Measurements from ENCODE around the gene KRT10. TPM values are rescaled to one million over a fixed set of nuclear protein-coding genes. Genes with fewer than 3 reads are reported as not detected.

Gene KRT10
- polyA plus RNA-seq, 1 donor (not counting 4 experiments of a cell fraction or from before 2014, with no cell fraction given), result 67.9 TPM

DNA sequence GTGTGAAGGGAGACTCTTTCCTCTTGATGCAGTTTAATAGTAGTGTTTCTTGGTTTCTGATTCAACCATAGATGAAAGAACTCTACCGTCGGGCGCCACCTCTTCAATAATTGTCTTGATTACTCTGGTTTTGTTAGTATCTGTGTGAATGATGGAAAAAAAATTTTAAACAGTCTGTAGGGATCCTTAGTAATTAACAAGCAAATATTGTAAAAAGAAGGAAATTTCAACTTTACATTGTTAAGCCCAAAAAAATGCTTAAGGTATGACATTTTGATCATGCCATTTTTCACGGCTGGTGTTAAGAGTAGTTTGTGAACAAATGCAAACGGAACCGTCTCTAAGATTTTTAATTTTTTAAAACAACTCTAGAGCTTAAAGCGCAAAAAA, 4.1 kb downstream of the KRT10 start:
- Histone ChIP-seq H3K4me2 (ENCODE audit: control insufficient read depth, extremely low read depth, insufficient read depth, low read depth, low read length) (peak overlapping the region; percentile 90), H3K4me1 (ENCODE audit: control insufficient read depth, extremely low read depth, insufficient read depth, low read length) (peaks cover 13% of the 10 kb centered on the region), H3K9me3 (ENCODE audit: control insufficient read depth, low read depth, low read length) (no peaks in the 10 kb centered on the region), H3K4me3 (ENCODE audit: control insufficient read depth in 2 of 3, extremely low read depth in 1 of 3, insufficient read depth in 2 of 3, low read depth in 1 of 3, low read length in 3 of 3) (peak overlapping the region; percentile 61 to 82 (median 79)), H3K27ac (ENCODE audit: control insufficient read depth, insufficient read depth, low read length) (peak overlapping the region; percentile 60), H3K9ac (ENCODE audit: control insufficient read depth, extremely low read depth, insufficient read depth, low read length) (peak overlapping the region; percentile 74), H3K79me2 (ENCODE audit: control insufficient read depth, insufficient read depth, low read length) (peaks cover 12% of the 10 kb centered on the region), H4K20me1 (ENCODE audit: control insufficient read depth, extremely low read depth, insufficient read depth, low read length) (no peaks in the 10 kb centered on the region), H2AFZ (ENCODE audit: control insufficient read depth, low read length) (no peak overlapping the region), H3K9me1 (ENCODE audit: control insufficient read depth, extremely low read depth, insufficient read depth, low read length) (no peaks in the 10 kb centered on the region), H3K36me3 (ENCODE audit: control insufficient read depth in 2 of 2, extremely low read depth in 1 of 2, insufficient read depth in 2 of 2, low read length in 2 of 2) (peaks cover 4 to 8% of the 10 kb centered on the region in 2 experiments), H3K27me3 (ENCODE audit: control insufficient read depth, extremely low read depth, insufficient read depth, low read length) (no peaks in the 10 kb centered on the region)
- no peak for TF ChIP-seq EZH2 (IDR thresholded peaks at IDR 0.05; ENCODE audit: low read length)
- TF ChIP-seq, protein P1, sequence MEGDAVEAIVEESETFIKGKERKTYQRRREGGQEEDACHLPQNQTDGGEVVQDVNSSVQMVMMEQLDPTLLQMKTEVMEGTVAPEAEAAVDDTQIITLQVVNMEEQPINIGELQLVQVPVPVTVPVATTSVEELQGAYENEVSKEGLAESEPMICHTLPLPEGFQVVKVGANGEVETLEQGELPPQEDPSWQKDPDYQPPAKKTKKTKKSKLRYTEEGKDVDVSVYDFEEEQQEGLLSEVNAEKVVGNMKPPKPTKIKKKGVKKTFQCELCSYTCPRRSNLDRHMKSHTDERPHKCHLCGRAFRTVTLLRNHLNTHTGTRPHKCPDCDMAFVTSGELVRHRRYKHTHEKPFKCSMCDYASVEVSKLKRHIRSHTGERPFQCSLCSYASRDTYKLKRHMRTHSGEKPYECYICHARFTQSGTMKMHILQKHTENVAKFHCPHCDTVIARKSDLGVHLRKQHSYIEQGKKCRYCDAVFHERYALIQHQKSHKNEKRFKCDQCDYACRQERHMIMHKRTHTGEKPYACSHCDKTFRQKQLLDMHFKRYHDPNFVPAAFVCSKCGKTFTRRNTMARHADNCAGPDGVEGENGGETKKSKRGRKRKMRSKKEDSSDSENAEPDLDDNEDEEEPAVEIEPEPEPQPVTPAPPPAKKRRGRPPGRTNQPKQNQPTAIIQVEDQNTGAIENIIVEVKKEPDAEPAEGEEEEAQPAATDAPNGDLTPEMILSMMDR (optimal IDR thresholded peaks at IDR 0.05 in 1 of 3, IDR thresholded peaks at IDR 0.05 in 1 of 3, conservative IDR thresholded peaks at IDR 0.05 in 1 of 3; ENCODE audit: extremely low read depth in 1 of 3, insufficient read depth in 2 of 3, low read length in 3 of 3), result no peak
- dilution Hi-C loops (cut with MboI; ENCODE audit: extremely low pct_ligation_motif_present, low sequenced_read_pairs), result no loop called here
- DNase-seq (ENCODE audit: low read depth, low spot score), result no peak
- no peak for FAIRE-seq

DNA sequence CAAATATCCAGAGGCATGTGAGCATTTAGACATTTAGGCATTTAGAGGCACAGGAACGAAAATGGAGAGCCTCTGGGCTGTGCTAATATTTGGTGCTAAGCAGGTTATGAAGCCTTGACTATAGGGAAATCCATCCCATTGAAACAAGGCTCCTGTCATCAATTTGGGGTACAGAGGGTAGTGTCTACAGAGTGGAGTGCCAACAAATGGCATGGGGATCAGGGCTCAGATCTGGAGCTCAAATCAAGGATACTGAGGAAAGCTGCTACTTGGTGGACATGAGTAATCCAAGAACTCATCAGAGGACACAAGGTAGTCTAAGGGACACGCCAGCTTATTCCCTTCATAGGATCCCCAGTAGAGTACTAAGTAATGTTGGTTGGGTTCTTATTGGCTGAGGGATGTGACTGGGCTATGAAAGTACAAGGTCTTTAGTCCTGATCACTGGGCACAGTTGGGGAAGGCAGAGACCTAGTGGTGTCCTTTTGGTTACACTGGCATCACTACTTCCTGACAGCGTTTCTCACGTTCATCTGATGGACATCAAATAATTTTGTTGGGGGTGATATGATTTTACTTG, 5.2 kb downstream of the KRT10 start:
- Histone ChIP-seq H3K9me1 (ENCODE audit: control insufficient read depth, extremely low read depth, insufficient read depth, low read length) (no peaks in the 10 kb centered on the region), H3K4me1 (ENCODE audit: control insufficient read depth, extremely low read depth, insufficient read depth, low read length) (peaks cover 13% of the 10 kb centered on the region), H2AFZ (ENCODE audit: control insufficient read depth, low read length) (no peak overlapping the region), H3K27ac (ENCODE audit: control insufficient read depth, insufficient read depth, low read length) (no peak overlapping the region), H3K9me3 (ENCODE audit: control insufficient read depth, low read depth, low read length) (no peaks in the 10 kb centered on the region), H3K9ac (ENCODE audit: control insufficient read depth, extremely low read depth, insufficient read depth, low read length) (no peak overlapping the region), H3K4me3 (ENCODE audit: control insufficient read depth in 2 of 3, extremely low read depth in 1 of 3, insufficient read depth in 2 of 3, low read depth in 1 of 3, low read length in 3 of 3) (no peak overlapping the region), H3K79me2 (ENCODE audit: control insufficient read depth, insufficient read depth, low read length) (peaks cover 12% of the 10 kb centered on the region), H3K4me2 (ENCODE audit: control insufficient read depth, extremely low read depth, insufficient read depth, low read depth, low read length) (no peak overlapping the region), H3K36me3 (ENCODE audit: control insufficient read depth in 2 of 2, extremely low read depth in 1 of 2, insufficient read depth in 2 of 2, low read length in 2 of 2) (peaks cover 3 to 8% of the 10 kb centered on the region in 2 experiments), H3K27me3 (ENCODE audit: control insufficient read depth, extremely low read depth, insufficient read depth, low read length) (no peaks in the 10 kb centered on the region), H4K20me1 (ENCODE audit: control insufficient read depth, extremely low read depth, insufficient read depth, low read length) (no peaks in the 10 kb centered on the region)
- dilution Hi-C loops (cut with MboI; ENCODE audit: extremely low pct_ligation_motif_present, low sequenced_read_pairs), result no loop called here
- no peak for DNase-seq (ENCODE audit: low read depth, low spot score)
- FAIRE-seq, result no peak
- TF ChIP-seq, protein P1 (optimal IDR thresholded peaks at IDR 0.05 in 1 of 3, IDR thresholded peaks at IDR 0.05 in 1 of 3, conservative IDR thresholded peaks at IDR 0.05 in 1 of 3; ENCODE audit: extremely low read depth in 1 of 3, insufficient read depth in 2 of 3, low read length in 3 of 3), result no peak
- no peak for TF ChIP-seq EZH2 (IDR thresholded peaks at IDR 0.05; ENCODE audit: low read length)

All from keratinocyte (primary cell).